Measurements from ENCODE around the gene FZR1.
"Not testable (repeated sequence)": the region's sequence is repeated elsewhere in the genome, so short reads cannot be mapped to it uniquely, and the experiment has no call there.

The FZR1 gene

GRCh38 chr19:3544058-3544376 lies 37.9 kb downstream of the FZR1 start:
- no peak for FAIRE-seq
- no peak for DNase-seq (ENCODE audit: low spot score)

- FAIRE-seq: no peak
- DNase-seq (ENCODE audit: low spot score): peak; percentile 75
Measured at GRCh38 chr19:3544742-3545668, 38.9 kb downstream of the FZR1 start.

- FAIRE-seq (no peak), DNase-seq (ENCODE audit: low spot score) (no peak)
Measured at GRCh38 chr19:3545669-3546034, 39.5 kb downstream of the FZR1 start.

GRCh38 chr19:3546119-3546518 lies 40.0 kb downstream of the FZR1 start:
- DNase-seq (ENCODE audit: low spot score) (no peak), FAIRE-seq (no peak)

GRCh38 chr19:3547301-3547731 lies 41.2 kb downstream of the FZR1 start:
- FAIRE-seq (no peak), DNase-seq (ENCODE audit: low spot score) (no peak)

GRCh38 chr19:3547767-3548282 lies 41.7 kb downstream of the FZR1 start:
- no peak for FAIRE-seq
- DNase-seq (ENCODE audit: low spot score): no peak

- DNase-seq (ENCODE audit: low spot score) (no peak), FAIRE-seq (no peak)
Measured at GRCh38 chr19:3548606-3549005, 42.5 kb downstream of the FZR1 start.

- no peak for FAIRE-seq
- no peak for DNase-seq (ENCODE audit: low spot score)
Measured at GRCh38 chr19:3549816-3550215, 43.7 kb downstream of the FZR1 start.

- FAIRE-seq: no peak
- DNase-seq (ENCODE audit: low spot score): no peak
Measured at GRCh38 chr19:3550947-3551791, 45.1 kb downstream of the FZR1 start.

- DNase-seq (ENCODE audit: low spot score) (no peak), FAIRE-seq (no peak)
Measured at GRCh38 chr19:3551792-3552095, 45.6 kb downstream of the FZR1 start.

- FAIRE-seq (no peak), DNase-seq (ENCODE audit: low spot score) (no peak)
Measured at GRCh38 chr19:3554254-3555083, 48.4 kb downstream of the FZR1 start.

- FAIRE-seq (no peak), DNase-seq (ENCODE audit: low spot score) (no peak)
Measured at GRCh38 chr19:3555653-3556422, 49.7 kb downstream of the FZR1 start.

GRCh38 chr19:3556423-3556977 lies 50.4 kb downstream of the FZR1 start:
- FAIRE-seq (no peak), DNase-seq (ENCODE audit: low spot score) (no peak)

GRCh38 chr19:3556978-3557460 lies 50.9 kb downstream of the FZR1 start:
- FAIRE-seq (no peak), DNase-seq (ENCODE audit: low spot score) (peak; percentile 52)

GRCh38 chr19:3557461-3558248 lies 51.5 kb downstream of the FZR1 start, which contains the start of gene MFSD12:
Gene MFSD12, minus strand, starts transcription at chr19:3557586. Its CDS starts 183 bp downstream, at chr19:3557403.
- FAIRE-seq (no peak), DNase-seq (ENCODE audit: low spot score) (peak; percentile 95)

GRCh38 chr19:3563709-3564524 lies 57.8 kb downstream of the FZR1 start:
- FAIRE-seq (no peak), DNase-seq (ENCODE audit: low spot score) (no peak)

GRCh38 chr19:3565139-3565538 lies 59.0 kb downstream of the FZR1 start:
- FAIRE-seq: peak; percentile 13
- peak; percentile 57 for DNase-seq (ENCODE audit: low spot score)

GRCh38 chr19:3570042-3570441 lies 63.9 kb downstream of the FZR1 start:
- FAIRE-seq: not testable (repeated sequence)

More at GRCh38 chr19:3570042-3570441, 63.9 kb downstream of the FZR1 start:
- not testable (repeated sequence) for DNase-seq (ENCODE audit: low spot score)
